SHP77 treated with DMSO at 0.1 percent for 48 hours (cell line): ENCODE data around the gene HCCS.
"Not testable (repeated sequence)": the region's sequence is repeated elsewhere in the genome, so short reads cannot be mapped to it uniquely, and the experiment has no call there.

Source experiments
- DNase-seq: peaks from one replicate; lab custom pipeline; 2025; lab: John Stamatoyannopoulos, UW

Gene HCCS

DNA sequence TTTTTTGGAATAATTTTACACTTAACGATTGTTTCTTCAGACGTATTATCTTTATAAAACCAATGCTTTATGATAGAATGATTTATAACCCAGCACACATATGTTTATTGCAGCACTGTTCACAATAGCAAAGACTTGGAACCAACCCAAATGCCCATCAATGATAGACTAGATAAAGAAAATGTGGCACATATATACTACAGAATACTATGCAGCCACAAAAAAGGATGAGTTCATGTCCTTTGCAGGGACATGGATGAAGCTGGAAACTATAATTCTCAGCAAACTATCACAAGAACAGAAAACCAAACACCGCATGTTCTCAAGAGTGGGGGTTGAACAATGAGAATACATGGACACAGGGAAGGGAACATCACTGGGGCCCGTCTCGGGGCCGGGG lies 12.0 kb downstream of the HCCS start:
- DNase-seq: not testable (repeated sequence)

DNA sequence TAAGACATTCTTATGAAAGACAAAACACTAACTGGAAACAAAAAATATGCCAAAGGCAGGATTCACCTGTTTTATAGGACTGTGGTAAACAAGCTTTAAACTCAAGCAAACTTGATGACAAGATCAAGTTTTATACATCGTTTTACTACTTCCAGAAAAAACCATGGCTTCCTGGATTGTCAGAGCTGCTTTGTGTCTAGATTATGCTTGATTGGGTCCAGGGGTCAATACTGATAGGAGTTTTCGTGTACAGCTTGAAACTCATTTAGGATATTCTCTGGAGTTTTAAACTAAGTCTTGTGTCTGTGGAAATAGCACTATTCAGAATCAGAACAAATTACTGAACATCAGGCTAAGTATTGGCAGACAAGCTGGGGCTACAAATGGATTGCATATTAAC lies 13.0 kb downstream of the HCCS start:
- no peak for DNase-seq

- no peak for DNase-seq
Measured at GRCh38 chrX:11125060-11125459, 13.9 kb downstream of the HCCS start.

GRCh38 chrX:11129534-11130105 lies 18.5 kb downstream of the HCCS start:
- no peak for DNase-seq

- no peak for DNase-seq
Measured at GRCh38 chrX:11130136-11130535, 19.0 kb downstream of the HCCS start.

DNA sequence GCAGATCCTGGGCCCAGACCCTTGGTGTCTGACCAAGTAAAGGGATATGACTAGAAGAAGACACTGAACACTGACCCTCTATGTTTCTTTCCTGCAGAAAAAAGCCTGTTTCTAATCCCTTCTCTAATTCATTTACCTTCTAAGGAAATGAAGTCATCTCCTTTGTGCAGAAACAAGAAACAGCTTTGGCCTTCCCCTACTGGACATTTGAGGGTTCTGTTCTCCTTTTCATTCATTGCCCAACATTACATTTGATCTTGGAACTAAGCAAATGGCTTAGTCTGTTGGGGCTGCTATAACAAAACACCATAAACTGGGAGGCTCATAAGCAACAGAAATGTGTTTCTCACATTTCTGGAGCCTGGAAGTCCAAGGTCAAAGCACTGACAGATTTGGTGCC lies 20.0 kb downstream of the HCCS start:
- DNase-seq: no peak

GRCh38 chrX:11135564-11136185 lies 24.5 kb downstream of the HCCS start:
- no peak for DNase-seq

- DNase-seq: no peak
Measured at GRCh38 chrX:11137543-11138139, 26.5 kb downstream of the HCCS start.

DNA sequence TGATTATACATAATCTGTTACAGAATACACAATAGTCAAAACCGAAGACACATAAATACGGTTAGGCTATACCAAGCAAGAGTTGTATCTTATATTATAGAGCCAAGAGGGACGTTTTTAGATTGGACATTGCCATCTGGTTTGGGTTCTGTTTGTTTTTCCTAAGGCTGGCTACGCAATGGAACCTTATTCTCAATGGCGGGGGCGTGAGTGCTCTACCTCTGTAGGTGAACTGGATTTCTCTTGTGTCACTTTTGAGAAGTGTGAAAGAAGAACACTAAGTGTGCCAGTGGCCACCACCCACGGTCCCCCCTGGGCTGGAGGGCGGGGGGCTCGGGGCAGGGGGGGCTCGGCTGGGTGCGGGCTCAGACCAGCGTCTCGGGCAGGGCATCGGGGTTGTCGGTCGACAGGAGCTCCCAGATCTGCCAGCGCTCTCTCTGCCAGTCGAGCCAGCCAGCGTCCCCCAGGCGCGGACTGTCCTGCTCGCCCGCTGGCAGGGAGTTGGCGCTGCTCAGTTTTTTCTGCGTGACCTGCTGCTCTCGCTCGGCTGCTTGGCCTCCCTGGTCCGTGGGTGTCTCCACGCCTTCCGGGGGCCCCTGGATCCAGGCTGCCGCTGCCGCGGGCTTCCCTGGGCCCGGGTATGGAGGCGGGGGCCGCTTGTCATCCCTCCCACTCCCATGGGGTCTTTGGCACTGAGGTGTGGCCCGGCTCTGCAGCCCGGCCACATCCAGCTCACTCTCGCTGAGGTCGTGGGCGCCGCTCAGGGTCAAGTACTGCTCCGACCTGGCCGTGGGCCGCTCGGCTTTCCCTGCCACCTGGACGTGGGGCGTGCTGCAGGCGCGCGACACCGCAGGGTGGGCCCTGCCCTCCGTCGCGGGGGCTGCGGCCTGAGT lies 27.6 kb downstream of the HCCS start:
- no peak for DNase-seq

- no peak for DNase-seq
Measured at GRCh38 chrX:11143931-11144678, 33.0 kb downstream of the HCCS start.

GRCh38 chrX:11146411-11146810 lies 35.3 kb downstream of the HCCS start:
- DNase-seq: no peak

GRCh38 chrX:11148401-11148800 lies 37.3 kb downstream of the HCCS start:
- no peak for DNase-seq

DNA sequence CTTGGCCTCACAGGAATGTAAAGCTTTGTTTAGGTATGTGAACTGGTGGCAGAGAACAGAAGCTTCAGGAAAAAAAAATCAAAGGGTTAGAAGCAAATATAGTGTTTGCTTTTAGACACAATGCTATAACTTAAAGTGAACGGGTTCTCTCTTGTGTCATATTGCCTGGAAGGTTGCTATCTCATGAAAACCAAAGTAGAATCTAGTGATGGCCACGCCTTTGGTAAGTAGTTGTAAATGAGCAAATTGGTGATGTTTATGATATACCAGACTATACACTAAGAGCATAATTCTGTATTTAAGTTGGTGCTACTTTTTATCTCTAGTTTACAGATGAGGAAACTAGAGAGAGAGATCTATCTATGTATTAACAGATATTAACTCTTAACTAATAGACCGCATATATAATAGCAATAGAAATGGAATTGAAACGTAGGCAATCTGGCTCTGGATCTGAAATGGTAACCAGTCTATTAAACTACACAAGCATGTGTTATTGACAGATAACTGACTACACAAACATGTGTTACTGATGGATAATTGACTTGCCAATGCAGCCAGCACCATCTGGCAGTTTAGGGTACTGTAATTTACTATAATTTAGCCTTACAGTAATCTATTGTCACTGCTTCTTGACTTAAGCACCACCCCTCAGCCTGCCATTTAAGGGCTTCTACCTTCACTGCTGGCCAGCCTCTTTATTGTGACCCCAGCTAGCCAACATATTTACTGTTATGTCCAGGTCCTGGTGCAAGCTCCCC lies 40.8 kb downstream of the HCCS start:
- no peak for DNase-seq

GRCh38 chrX:11159149-11159548 lies 48.0 kb downstream of the HCCS start:
- DNase-seq: no peak

DNA sequence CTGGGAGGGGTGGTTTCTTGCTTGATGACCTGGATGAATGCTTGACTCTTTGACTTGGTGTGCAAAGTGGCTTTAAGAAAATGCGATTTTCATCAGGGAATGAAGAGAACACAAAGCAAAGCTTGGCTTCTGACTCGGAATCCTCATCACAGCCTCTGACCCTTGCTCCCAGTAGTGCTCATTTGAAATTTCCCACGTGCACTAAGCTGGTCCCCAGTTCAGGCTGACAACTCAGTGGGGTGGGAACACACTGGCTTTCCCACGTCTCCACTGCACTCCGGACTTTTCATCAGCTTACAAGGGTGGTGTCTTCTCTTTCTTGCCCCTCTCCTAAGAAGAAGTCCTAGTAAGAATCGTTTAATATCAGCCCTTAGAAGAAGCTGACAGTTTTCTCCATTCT lies 53.3 kb downstream of the HCCS start:
- no peak for DNase-seq

DNA sequence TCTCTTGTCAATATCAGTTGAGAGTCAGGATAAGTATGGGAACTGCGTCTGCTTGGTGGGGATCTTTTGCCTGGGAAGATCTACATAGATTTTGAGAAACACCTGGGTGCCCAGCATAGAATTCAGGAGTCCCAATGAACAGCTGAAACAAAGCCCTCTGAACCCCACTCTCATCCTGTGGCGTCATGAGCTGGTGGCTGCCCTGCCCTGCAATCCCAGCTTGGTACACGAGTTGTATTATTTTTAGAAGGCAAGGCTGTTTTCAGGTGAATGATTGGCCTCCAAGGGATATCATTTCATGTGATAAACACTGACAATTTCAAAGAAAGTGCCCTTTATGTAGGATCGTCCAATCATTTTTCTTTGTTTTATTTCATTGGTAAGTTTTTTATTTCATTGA lies 60.8 kb downstream of the HCCS start:
- DNase-seq: no peak

DNA sequence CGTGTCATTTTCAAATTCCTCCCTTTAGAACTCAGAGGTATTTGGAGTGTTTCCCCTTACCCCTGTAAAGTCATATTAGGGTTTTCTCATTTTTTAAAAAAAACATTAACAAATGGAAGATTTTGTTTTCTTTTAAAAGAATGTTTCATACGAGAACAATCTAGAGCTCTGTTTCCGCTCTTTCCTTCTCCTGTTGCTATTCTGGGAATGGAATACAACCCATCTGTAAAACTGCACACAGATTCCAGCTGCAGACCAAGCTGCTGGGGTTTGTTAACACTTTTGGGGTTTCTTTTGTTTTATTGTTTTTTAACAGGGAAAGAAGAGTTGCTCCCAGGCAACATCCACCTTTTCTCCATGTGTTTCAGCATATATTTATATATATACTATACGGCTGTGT lies 61.3 kb downstream of the HCCS start:
- no peak for DNase-seq
